ENCODE data around the gene TSPAN13. TPM values are rescaled to one million over a fixed set of nuclear protein-coding genes. Genes with fewer than 3 reads are reported as not detected.

Gene TSPAN13
- polyA plus RNA-seq, 1 donor (not counting 4 experiments of a cell fraction or from before 2014, with no cell fraction given) = 21.6 TPM

DNA sequence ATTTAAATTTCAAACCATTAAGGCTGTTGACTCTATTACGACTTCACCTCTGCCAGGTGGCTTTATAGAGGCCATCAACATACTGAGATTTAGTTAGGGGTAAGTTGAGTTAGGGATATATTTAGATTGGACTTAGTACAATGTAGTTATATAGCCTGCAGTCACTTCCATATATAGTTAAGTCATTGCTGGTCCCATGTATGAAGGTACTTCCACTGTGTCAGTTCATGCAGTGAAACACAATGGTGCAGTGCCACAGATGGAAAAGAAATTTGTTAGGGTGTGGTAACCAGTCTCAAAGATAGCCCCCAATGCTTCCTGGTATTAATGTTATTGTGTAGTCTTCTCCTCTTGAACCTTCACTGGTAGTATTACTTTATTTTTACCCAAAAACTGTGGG, 12.6 kb upstream of the TSPAN13 start:
- H3K9ac ChIP-seq (ENCODE audit: control insufficient read depth, extremely low read depth, insufficient read depth, low read length) = no peak overlapping the region
- H3K4me2 ChIP-seq (ENCODE audit: control insufficient read depth, extremely low read depth, insufficient read depth, low read depth, low read length) = no peak overlapping the region
- H2AFZ ChIP-seq (ENCODE audit: control insufficient read depth, low read length) = no peak overlapping the region
- TF ChIP-seq EZH2 (IDR thresholded peaks at IDR 0.05; ENCODE audit: low read length) = no peak
- TF ChIP-seq, protein P1, sequence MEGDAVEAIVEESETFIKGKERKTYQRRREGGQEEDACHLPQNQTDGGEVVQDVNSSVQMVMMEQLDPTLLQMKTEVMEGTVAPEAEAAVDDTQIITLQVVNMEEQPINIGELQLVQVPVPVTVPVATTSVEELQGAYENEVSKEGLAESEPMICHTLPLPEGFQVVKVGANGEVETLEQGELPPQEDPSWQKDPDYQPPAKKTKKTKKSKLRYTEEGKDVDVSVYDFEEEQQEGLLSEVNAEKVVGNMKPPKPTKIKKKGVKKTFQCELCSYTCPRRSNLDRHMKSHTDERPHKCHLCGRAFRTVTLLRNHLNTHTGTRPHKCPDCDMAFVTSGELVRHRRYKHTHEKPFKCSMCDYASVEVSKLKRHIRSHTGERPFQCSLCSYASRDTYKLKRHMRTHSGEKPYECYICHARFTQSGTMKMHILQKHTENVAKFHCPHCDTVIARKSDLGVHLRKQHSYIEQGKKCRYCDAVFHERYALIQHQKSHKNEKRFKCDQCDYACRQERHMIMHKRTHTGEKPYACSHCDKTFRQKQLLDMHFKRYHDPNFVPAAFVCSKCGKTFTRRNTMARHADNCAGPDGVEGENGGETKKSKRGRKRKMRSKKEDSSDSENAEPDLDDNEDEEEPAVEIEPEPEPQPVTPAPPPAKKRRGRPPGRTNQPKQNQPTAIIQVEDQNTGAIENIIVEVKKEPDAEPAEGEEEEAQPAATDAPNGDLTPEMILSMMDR (optimal IDR thresholded peaks at IDR 0.05 in 1 of 3, IDR thresholded peaks at IDR 0.05 in 1 of 3, conservative IDR thresholded peaks at IDR 0.05 in 1 of 3; ENCODE audit: extremely low read depth in 1 of 3, insufficient read depth in 2 of 3, low read length in 3 of 3) = no peak
- H4K20me1 ChIP-seq (ENCODE audit: control insufficient read depth, extremely low read depth, insufficient read depth, low read length) = no peaks in the 10 kb centered on the region
- FAIRE-seq (no peak), DNase-seq (ENCODE audit: low read depth, low spot score) (no peak)
- no peak overlapping the region for H3K4me3 ChIP-seq (ENCODE audit: control insufficient read depth in 2 of 3, extremely low read depth in 1 of 3, insufficient read depth in 2 of 3, low read depth in 1 of 3, low read length in 3 of 3)
- peaks cover 16% of the 10 kb centered on the region for H3K4me1 ChIP-seq (ENCODE audit: control insufficient read depth, extremely low read depth, insufficient read depth, low read length)
- H3K9me3 ChIP-seq (ENCODE audit: control insufficient read depth, low read depth, low read length) = no peaks in the 10 kb centered on the region
- H3K27ac ChIP-seq (ENCODE audit: control insufficient read depth, insufficient read depth, low read length) = no peak overlapping the region
- dilution Hi-C loops (cut with MboI; ENCODE audit: extremely low pct_ligation_motif_present, low sequenced_read_pairs) = no loop called here
- no peaks in the 10 kb centered on the region for H3K27me3 ChIP-seq (ENCODE audit: control insufficient read depth, extremely low read depth, insufficient read depth, low read length)
- no peaks in the 10 kb centered on the region for H3K9me1 ChIP-seq (ENCODE audit: control insufficient read depth, extremely low read depth, insufficient read depth, low read length)
- H3K36me3 ChIP-seq (ENCODE audit: control insufficient read depth in 2 of 2, extremely low read depth in 1 of 2, insufficient read depth in 2 of 2, low read length in 2 of 2) = no peaks in the 10 kb centered on the region
- no peaks in the 10 kb centered on the region for H3K79me2 ChIP-seq (ENCODE audit: control insufficient read depth, insufficient read depth, low read length)

DNA sequence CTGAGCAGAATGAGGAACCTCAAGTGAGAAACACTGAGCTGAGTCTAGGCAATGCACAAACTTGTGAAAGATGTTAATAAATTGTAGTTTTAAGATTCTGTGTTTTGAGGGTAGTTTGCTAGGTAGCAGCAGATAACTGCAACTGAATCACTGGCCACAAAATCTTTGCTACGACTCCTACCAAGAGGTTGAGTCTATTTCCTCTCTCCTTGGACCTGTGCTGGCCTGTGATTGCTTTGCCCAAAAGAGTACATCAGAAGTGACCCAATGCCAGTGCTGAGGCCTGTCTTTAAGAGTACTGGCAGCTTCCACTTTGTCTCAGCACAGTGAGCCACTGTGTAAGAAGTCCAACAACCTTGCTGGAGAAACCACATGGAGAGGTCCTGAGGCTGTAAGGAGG, 11.9 kb upstream of the TSPAN13 start:
- Histone ChIP-seq H3K4me1 (ENCODE audit: control insufficient read depth, extremely low read depth, insufficient read depth, low read length) (peaks cover 16% of the 10 kb centered on the region), H3K27me3 (ENCODE audit: control insufficient read depth, extremely low read depth, insufficient read depth, low read length) (no peaks in the 10 kb centered on the region), H3K4me3 (ENCODE audit: control insufficient read depth in 2 of 3, extremely low read depth in 1 of 3, insufficient read depth in 2 of 3, low read depth in 1 of 3, low read length in 3 of 3) (no peak overlapping the region), H3K9me3 (ENCODE audit: control insufficient read depth, low read depth, low read length) (no peaks in the 10 kb centered on the region), H4K20me1 (ENCODE audit: control insufficient read depth, extremely low read depth, insufficient read depth, low read length) (no peaks in the 10 kb centered on the region), H3K27ac (ENCODE audit: control insufficient read depth, insufficient read depth, low read length) (no peak overlapping the region), H3K79me2 (ENCODE audit: control insufficient read depth, insufficient read depth, low read length) (no peaks in the 10 kb centered on the region), H3K4me2 (ENCODE audit: control insufficient read depth, extremely low read depth, insufficient read depth, low read depth, low read length) (no peak overlapping the region), H2AFZ (ENCODE audit: control insufficient read depth, low read length) (no peak overlapping the region), H3K9ac (ENCODE audit: control insufficient read depth, extremely low read depth, insufficient read depth, low read length) (no peak overlapping the region), H3K36me3 (ENCODE audit: control insufficient read depth in 2 of 2, extremely low read depth in 1 of 2, insufficient read depth in 2 of 2, low read length in 2 of 2) (no peaks in the 10 kb centered on the region), H3K9me1 (ENCODE audit: control insufficient read depth, extremely low read depth, insufficient read depth, low read length) (no peaks in the 10 kb centered on the region)
- FAIRE-seq (no peak), DNase-seq (ENCODE audit: low read depth, low spot score) (no peak)
- dilution Hi-C loops (cut with MboI; ENCODE audit: extremely low pct_ligation_motif_present, low sequenced_read_pairs) = no loop called here
- no peak for TF ChIP-seq EZH2 (IDR thresholded peaks at IDR 0.05; ENCODE audit: low read length)
- TF ChIP-seq, protein P1 (optimal IDR thresholded peaks at IDR 0.05 in 1 of 3, IDR thresholded peaks at IDR 0.05 in 1 of 3, conservative IDR thresholded peaks at IDR 0.05 in 1 of 3; ENCODE audit: extremely low read depth in 1 of 3, insufficient read depth in 2 of 3, low read length in 3 of 3) = no peak
